ENCODE data around the gene HSD3B7. TPM values are rescaled to one million over a fixed set of nuclear protein-coding genes. Genes with fewer than 3 reads are reported as not detected.

HSD3B7 gene
- total and polyA plus RNA-seq, 2 of the 8 experiments (the other 6 are each of a cell fraction or from before 2014, with no cell fraction given), result 2.9 to 6.6 TPM

DNA sequence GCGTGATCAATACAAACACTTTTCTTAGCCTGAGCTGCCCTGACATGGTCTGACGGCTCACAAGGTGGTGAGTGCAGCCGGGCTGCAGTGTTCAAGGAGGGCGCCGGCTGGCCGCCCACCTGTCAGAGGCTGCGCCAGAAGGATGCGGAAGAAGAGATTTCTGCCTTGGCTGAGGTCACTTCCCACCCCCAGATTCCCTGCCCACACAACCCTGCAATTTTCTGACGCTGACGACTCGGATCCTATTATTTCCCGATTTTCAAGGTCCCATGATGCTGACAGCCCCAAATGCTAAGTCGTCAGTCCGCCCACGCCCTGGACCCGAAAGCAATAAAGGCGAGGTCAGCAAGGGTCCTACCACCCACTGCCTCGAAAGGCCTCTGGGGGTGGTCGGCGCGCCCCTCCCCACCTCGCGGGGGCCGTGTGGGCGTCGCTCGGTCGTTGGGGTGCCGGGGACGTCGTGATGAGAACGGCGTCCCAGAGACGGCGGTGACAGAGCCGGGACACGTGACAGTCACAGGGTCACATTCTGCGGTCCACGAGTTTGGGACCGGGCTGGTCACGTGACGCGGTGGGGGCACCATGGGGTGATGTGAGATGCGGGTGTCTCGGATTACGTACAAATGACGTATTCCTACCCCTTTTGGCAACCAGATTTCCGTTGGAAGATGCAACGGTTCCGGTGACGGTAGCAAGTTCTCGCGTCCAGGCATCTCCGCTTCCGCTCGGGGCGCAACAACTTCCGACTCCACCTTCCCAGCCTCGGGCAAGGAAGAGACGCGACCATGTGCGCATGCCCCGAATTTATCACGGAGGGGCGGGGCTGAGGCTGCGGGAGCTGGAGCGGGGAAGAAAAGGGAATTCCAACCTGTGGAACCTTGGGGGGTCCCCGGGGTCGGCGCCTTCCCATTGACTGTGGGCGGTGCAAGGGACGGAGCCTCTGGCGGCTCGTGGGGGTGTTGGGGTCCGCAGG lies 48.0 kb downstream of the HSD3B7 start, which contains the start of gene STX4:
TSS of gene STX4 (plus strand) at position 823 of the 973 bp plus-strand sequence. CDS start 248 bp downstream, outside the sequence.
- Histone ChIP-seq H3K4ac (replicated peaks; ENCODE audit: insufficient read length, low read depth, low read length) (no peak within 1 kb of the TSS), H3K23ac (ENCODE audit: insufficient read length) (no peak within 1 kb of the TSS), H3K27ac (ENCODE audit: low read depth, low read length) (no peak within 1 kb of the TSS), H2BK12ac (ENCODE audit: low read depth, low read length) (peak within 1 kb of the TSS; percentile 31; the same call in 1 of the 2 replicates), H4K5ac (ENCODE audit: insufficient read length, low read depth, low read length) (peak within 1 kb of the TSS; percentile 4), H2BK5ac (ENCODE audit: low read depth, low read length) (peak within 1 kb of the TSS; percentile 82; the same call in 1 of the 2 replicates), H2AFZ (ENCODE audit: low read length) (peak within 1 kb of the TSS; percentile 81), H3K56ac (replicated peaks; ENCODE audit: insufficient read length, low read depth, low read length) (peak within 1 kb of the TSS; percentile 49), H4K20me1 (replicated peaks in 1 of 2; ENCODE audit: control insufficient read depth in 1 of 2, insufficient read depth in 2 of 2, low read length in 2 of 2) (peaks cover 0 to 5% of the 10 kb centered on the region in 2 experiments), H3K4me2 (ENCODE audit: insufficient read depth in 1 of 2, low read depth in 2 of 2, low read length in 2 of 2) (peak within 1 kb of the TSS; percentile 79 to 95), H2BK20ac (ENCODE audit: low read length) (no peak within 1 kb of the TSS), H3K9ac (replicated peaks in 1 of 4; ENCODE audit: extremely low read depth in 1 of 4, low read depth in 3 of 4, low read length in 3 of 4) (peak within 1 kb of the TSS; percentile 48 to 54 (median 52)), H4K8ac (ENCODE audit: extremely low read depth, insufficient read depth, low read length) (peak within 1 kb of the TSS; percentile 77), H2AK5ac (ENCODE audit: low read depth, low read length) (no peak within 1 kb of the TSS), H3K18ac (ENCODE audit: extremely low read depth, low read length) (peak within 1 kb of the TSS; percentile 51), H3K14ac (ENCODE audit: insufficient read length) (no peak within 1 kb of the TSS), H3K9me3 (ENCODE audit: insufficient read depth in 2 of 2, low read depth in 1 of 2, low read length in 1 of 2) (no peaks in the 10 kb centered on the region), H3K23me2 (ENCODE audit: low read depth, low read length) (peaks cover 12% of the 10 kb centered on the region; the same call in 1 of the 2 replicates), H2BK15ac (ENCODE audit: low read length) (0 out of 2 replicates have a peak within 1 kb of the TSS, but pooled peaks have one; percentile 53), H3K4me3 (ENCODE audit: extremely low read depth in 1 of 4, insufficient read depth in 2 of 4, low read depth in 3 of 4, low read length in 4 of 4) (peak within 1 kb of the TSS; percentile 67 to 94 (median 91)), H3K36me3 (ENCODE audit: control insufficient read depth in 2 of 4, insufficient read depth in 4 of 4, low read length in 3 of 4) (no peaks in the 10 kb centered on the region), H3K79me2 (ENCODE audit: control insufficient read depth in 1 of 2, insufficient read depth in 2 of 2, low read length in 2 of 2) (no peaks in the 10 kb centered on the region), H3K27me3 (replicated peaks in 1 of 4; ENCODE audit: control insufficient read depth in 3 of 4, extremely low read depth in 1 of 4, insufficient read depth in 3 of 4, low read length in 3 of 4) (no peaks in the 10 kb centered on the region), H3K79me1 (ENCODE audit: low read depth, low read length) (no peaks in the 10 kb centered on the region), H4K91ac (replicated peaks; ENCODE audit: insufficient read length, low read length) (peak within 1 kb of the TSS; percentile 56), H3K4me1 (replicated peaks in 1 of 4; ENCODE audit: control insufficient read depth in 3 of 4, insufficient read depth in 4 of 4, low read length in 3 of 4) (peaks cover 0 to 4% (median 2%) of the 10 kb centered on the region in 4 experiments; a peak in 4 of 7 replicates), H2BK120ac (replicated peaks; ENCODE audit: low read depth, low read length) (no peak within 1 kb of the TSS)
- FAIRE-seq (peak; percentile 13), DNase-seq (ENCODE audit: low read depth in 1 of 2, low spot score in 2 of 2) (peak; percentile 89 to 98)
- WGBS, 2 experiments (ENCODE audit: extremely low coverage in 1 of 2, insufficient coverage in 1 of 2, insufficient read length in 1 of 2, insufficient replicate concordance in 2 of 2, low coverage in 1 of 2, low lambda C conversion rate in 2 of 2, missing lambda C conversion rate in 1 of 2), result 3% methylated on average over 64 of the region's 75 CpGs; no CpG with 5 or more reads in 1 of the 2 experiments
- CTCF ChIA-PET (ENCODE audit: partially characterized antibody), result interaction anchor here (0.5 to 2.2 kb wide), 7 partner anchors 9 to 404 kb away, joined by 3 to 8 read pairs (median 3); partner anchors contain the start of gene HSD3B7
- POLR2A ChIA-PET (ENCODE audit: partially characterized antibody), result interaction anchor here (0.8 to 1.9 kb wide), 7 partner anchors 8 to 146 kb away, joined by 3 to 9 read pairs (median 4); partner anchors contain the start of genes HSD3B7, KAT8, ZNF646 and ZNF668
- TF ChIP-seq TAF1 (IDR thresholded peaks at IDR 0.05; ENCODE audit: low read depth, low read length), result no peak
- no peak for TF ChIP-seq CHD1 (IDR thresholded peaks at IDR 0.05; ENCODE audit: low read depth, low read length)
- peak; percentile 28 for TF ChIP-seq SIX5 (IDR thresholded peaks at IDR 0.05; ENCODE audit: low read depth, low read length)
- TF ChIP-seq RAD21 (IDR thresholded peaks at IDR 0.05 in 1 of 2, conservative IDR thresholded peaks at IDR 0.05 in 1 of 2; ENCODE audit: low read depth in 2 of 2, low read length in 2 of 2), result no peak
- TF ChIP-seq GTF2F1 (IDR thresholded peaks at IDR 0.05; ENCODE audit: borderline replicate concordance, low read depth, low read length), result no peak

Data from H1 (cell line).